IPS DF 6.9 (cell line): Measurements from ENCODE around the gene EN2.
"Not testable (repeated sequence)": the region's sequence is repeated elsewhere in the genome, so short reads cannot be mapped to it uniquely, and the experiment has no call there.

Source experiments
- DNase-seq: peaks from one replicate; pipeline ENCODE4 v3.0.0-alpha.2; 2013; ENCODE audit warnings: low read depth, low spot score
- H3K27ac ChIP-seq: one replicate; pipeline ENCODE4 v1.5.1; 2013; ENCODE audit warnings: low read length, control low read depth
- H3K27me3 ChIP-seq: 2 replicates; pipeline ENCODE4 v1.6.1; 2013; ENCODE audit warnings: mild to moderate bottlenecking, low read length; ENCODE audit not compliant: control insufficient read depth, insufficient read depth
- H3K36me3 ChIP-seq: 2 replicates; pipeline ENCODE4 v1.6.1; 2013; ENCODE audit warnings: low read length; ENCODE audit not compliant: control insufficient read depth, insufficient read depth
- H3K4me1 ChIP-seq: 2 replicates; pipeline ENCODE4 v1.6.1; 2013; ENCODE audit warnings: low read length; ENCODE audit not compliant: control insufficient read depth, insufficient read depth
- H3K4me3 ChIP-seq: 2 replicates; pipeline ENCODE4 v1.5.1; 2013; ENCODE audit warnings: mild to moderate bottlenecking, low read length
- H3K9me3 ChIP-seq: 2 replicates; pipeline ENCODE4 v1.6.1; 2013; ENCODE audit warnings: low read length, inconsistent platforms; ENCODE audit not compliant: control insufficient read depth, insufficient read depth
- WGBS: extraction: QIAGEN DNeasy Blood & Tissue Kit; methylation state at CpG from one replicate; pipeline ENCODE4 v1.1.7; 2013; ENCODE audit warnings: mixed read lengths, missing lambda C conversion rate; ENCODE audit not compliant: insufficient read length, insufficient coverage; 5-methylcytosine and 5-hydroxymethylcytosine counted together

The EN2 gene

DNA sequence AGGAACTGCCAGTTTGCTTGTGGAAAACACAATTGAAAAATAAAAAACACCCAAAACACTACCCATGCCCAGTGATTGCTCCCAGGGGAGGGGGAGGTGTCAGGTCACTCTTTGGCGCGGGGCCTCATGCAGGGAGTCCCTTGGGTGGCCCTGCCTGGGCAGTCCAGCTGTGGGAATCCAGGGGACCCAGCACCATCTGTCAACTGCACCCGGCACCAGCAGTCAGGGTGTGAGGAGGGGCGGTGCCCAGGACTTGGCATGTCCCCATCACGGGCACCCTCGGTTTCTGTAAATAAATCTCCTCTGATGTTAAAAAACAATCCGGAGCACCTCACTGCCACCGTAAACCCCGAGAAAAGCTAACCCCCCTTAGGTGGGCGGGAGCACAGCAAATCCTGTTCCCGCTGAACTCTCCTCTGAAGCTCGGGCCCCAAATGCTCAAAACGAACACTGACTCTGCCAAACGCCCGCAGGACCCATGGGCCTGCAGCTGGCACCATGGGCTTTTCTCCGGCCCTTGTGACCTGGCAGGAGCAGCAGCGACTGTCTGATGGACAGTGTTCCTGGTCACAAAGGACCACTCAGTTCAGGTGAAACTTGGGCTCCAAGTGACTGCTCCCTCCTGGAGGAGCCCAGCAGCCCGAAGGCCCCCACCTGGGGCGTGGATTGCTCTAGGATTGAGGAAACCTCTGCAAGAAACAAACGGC, 18.5 kb upstream of the EN2 start:
- no peak overlapping the region for H3K4me3 ChIP-seq
- H3K4me1 ChIP-seq, result no peaks in the 10 kb centered on the region
- H3K36me3 ChIP-seq, result no peaks in the 10 kb centered on the region
- no peaks in the 10 kb centered on the region for H3K9me3 ChIP-seq
- peaks cover 5% of the 10 kb centered on the region; the same call in 1 of the 2 replicates for H3K27me3 ChIP-seq
- no CpG with 5 or more reads among the region's 20 CpGs for WGBS
- H3K27ac ChIP-seq, result no peak overlapping the region
- DNase-seq, result no peak

DNA sequence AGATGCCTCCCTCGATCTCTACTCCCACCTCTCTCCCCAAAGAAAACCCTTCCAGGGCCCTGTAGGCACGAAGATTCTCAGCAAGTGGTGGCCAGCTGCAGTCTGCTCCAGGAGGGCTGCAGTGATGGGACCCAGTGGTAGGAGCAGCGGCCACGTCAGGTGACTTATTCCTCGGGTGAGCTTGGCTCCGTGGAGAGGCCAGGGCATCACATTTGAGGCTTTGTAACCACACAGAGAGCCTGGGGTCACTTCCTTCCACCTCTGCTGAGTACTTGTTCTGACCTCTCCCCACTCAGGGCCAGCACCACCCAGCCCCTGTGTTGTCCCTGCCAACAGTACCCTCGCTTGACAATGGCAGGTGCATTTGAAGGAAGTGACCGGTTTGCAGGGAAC, 17.9 kb upstream of the EN2 start:
- Histone ChIP-seq H3K4me3 (no peak overlapping the region), H3K27me3 (peaks cover 6% of the 10 kb centered on the region; the same call in 1 of the 2 replicates), H3K36me3 (no peaks in the 10 kb centered on the region), H3K4me1 (no peaks in the 10 kb centered on the region), H3K9me3 (no peaks in the 10 kb centered on the region), H3K27ac (no peak overlapping the region)
- DNase-seq, result no peak
- WGBS, result no CpG with 5 or more reads among the region's 8 CpGs

- H3K9me3 ChIP-seq, result no peaks in the 10 kb centered on the region
- no peak overlapping the region for H3K27ac ChIP-seq
- DNase-seq, result no peak
- H3K36me3 ChIP-seq, result no peaks in the 10 kb centered on the region
- no CpG with 5 or more reads among the region's 6 CpGs for WGBS
- no peak overlapping the region for H3K4me3 ChIP-seq
- H3K27me3 ChIP-seq, result peaks cover 12% of the 10 kb centered on the region; the same call in 1 of the 2 replicates
- H3K4me1 ChIP-seq, result no peaks in the 10 kb centered on the region; the same call in 1 of the 2 replicates
Observed at GRCh38 chr7:155441856-155442255, 16.1 kb upstream of the EN2 start.

DNA sequence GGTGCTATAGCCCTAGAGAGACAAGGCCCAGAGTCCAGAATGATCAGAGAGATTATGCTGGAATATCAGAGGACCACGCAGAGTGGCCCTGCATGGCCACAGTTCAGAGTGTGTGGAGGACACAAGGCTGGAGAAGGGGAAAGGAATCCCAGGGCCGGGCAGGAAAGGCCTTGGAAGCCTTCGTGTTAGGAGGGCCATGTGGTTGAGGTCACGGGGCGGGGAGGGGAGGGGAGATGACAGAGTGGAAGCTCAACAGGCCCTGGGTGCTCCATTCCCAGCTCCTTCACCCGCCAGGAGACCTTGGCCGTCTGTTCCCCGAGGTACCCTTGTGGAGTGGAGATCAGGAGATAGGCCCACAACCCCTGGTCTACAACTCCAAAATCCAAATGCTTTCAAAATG, 13.2 kb upstream of the EN2 start:
- H3K4me1 ChIP-seq, result peaks cover 5% of the 10 kb centered on the region; the same call in 1 of the 2 replicates
- no CpG with 5 or more reads among the region's 8 CpGs for WGBS
- no peak overlapping the region for H3K27ac ChIP-seq
- H3K9me3 ChIP-seq, result no peaks in the 10 kb centered on the region
- no peak for DNase-seq
- H3K36me3 ChIP-seq, result no peaks in the 10 kb centered on the region
- H3K27me3 ChIP-seq, result peaks cover 36% of the 10 kb centered on the region
- no peak overlapping the region for H3K4me3 ChIP-seq

GRCh38 chr7:155445606-155446005, 12.3 kb upstream of the EN2 start:
- not testable (repeated sequence) for H3K27ac ChIP-seq, H3K36me3 ChIP-seq, H3K9me3 ChIP-seq, H3K4me1 ChIP-seq, DNase-seq, H3K4me3 ChIP-seq
- peaks cover 44% of the 10 kb centered on the region for H3K27me3 ChIP-seq
- WGBS, result no CpG with 5 or more reads among the region's 9 CpGs

- H3K36me3 ChIP-seq, result no peaks in the 10 kb centered on the region
- no peak overlapping the region for H3K4me3 ChIP-seq
- peaks cover 63% of the 10 kb centered on the region for H3K27me3 ChIP-seq
- no peak overlapping the region for H3K27ac ChIP-seq
- H3K9me3 ChIP-seq, result no peaks in the 10 kb centered on the region
- no peak for DNase-seq
- no CpG with 5 or more reads among the region's 2 CpGs for WGBS
- H3K4me1 ChIP-seq, result peaks cover 5% of the 10 kb centered on the region; the same call in 1 of the 2 replicates
Observed at GRCh38 chr7:155447603-155448002, 10.3 kb upstream of the EN2 start.

DNA sequence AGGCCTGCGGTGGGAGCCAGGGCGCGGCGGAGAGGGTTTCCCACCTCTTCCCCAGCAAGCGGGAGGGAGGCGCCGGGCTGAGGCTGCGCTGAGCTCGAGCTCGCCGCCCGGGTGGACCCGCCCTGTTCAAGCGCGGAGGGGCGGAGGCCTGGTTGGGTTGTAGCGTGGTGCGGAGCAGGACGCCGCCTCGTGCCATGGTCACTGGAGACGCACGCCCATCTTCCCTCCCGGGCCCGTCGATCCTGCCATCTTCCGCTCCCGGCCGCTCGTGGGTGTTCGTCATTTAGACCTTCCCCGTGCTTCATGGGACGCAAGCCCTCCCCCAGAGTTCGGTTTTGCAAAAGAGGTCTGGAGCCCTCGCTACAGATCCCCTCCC, 9.3 kb upstream of the EN2 start:
- no peaks in the 10 kb centered on the region for H3K9me3 ChIP-seq
- H3K4me1 ChIP-seq, result peaks cover 6% of the 10 kb centered on the region
- WGBS, result no CpG with 5 or more reads among the region's 35 CpGs
- no peak overlapping the region for H3K27ac ChIP-seq
- H3K27me3 ChIP-seq, result peaks cover 71% of the 10 kb centered on the region
- H3K4me3 ChIP-seq, result peak overlapping the region; percentile 1; the same call in 1 of the 2 replicates
- H3K36me3 ChIP-seq, result no peaks in the 10 kb centered on the region
- DNase-seq, result no peak

DNA sequence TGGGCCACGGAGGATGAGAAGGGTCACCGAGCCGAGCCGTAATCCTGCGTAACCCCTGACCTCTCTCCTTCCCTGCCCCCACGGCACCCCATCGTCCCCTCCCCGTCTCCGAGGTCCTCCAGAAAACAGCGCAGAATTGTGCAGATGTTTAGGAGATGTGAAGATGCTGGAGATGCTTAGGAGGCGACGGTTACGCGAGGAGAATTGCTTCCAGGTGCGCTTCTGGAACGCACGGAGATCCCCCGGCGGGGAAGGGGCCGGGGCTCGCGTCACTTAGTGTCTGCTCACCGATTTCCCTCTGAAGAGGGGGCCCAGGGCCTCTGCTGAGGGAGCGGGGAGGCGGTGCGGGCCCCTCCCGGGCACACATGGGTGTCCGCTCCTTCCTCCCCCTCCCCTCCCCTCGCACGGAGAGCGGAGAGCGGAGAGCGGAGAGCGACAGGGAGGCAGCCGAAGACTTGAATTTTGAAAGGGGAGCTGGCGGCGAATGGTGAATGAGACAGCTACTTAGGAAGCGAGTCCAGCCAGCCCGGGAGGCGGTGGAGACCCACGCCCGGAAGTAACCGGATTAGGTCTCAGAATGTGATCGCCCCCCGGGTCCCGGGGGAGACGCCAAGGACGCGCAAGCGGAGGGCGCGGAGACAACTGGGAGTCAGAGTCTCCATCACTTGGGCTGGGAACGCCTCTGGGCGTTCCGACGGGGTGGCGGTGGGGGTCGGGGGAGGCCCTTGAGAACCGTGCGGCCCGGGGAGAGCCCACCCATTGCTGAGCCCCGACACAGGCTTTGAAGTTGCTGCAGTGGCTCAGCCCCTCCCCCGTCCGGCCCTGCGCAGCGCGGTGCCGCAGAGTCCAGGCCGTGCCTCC, 8.7 kb upstream of the EN2 start:
- no peak for DNase-seq
- H3K27me3 ChIP-seq, result peaks cover 75% of the 10 kb centered on the region

GRCh38 chr7:155449869-155450557, 7.9 kb upstream of the EN2 start:
- no peak for DNase-seq
- H3K27me3 ChIP-seq, result peaks cover 82% of the 10 kb centered on the region
- H3K9me3 ChIP-seq, result no peaks in the 10 kb centered on the region
- WGBS, result no CpG with 5 or more reads among the region's 52 CpGs
- H3K4me1 ChIP-seq, result peaks cover 6% of the 10 kb centered on the region
- no peaks in the 10 kb centered on the region for H3K36me3 ChIP-seq
- no peak overlapping the region for H3K4me3 ChIP-seq
- H3K27ac ChIP-seq, result no peak overlapping the region

More for the DNA sequence above, 8.7 kb upstream of the EN2 start:
- Histone ChIP-seq H3K27ac (no peak overlapping the region), H3K4me3 (peak overlapping the region; percentile 1; the same call in 1 of the 2 replicates), H3K9me3 (no peaks in the 10 kb centered on the region), H3K36me3 (no peaks in the 10 kb centered on the region), H3K4me1 (peaks cover 6% of the 10 kb centered on the region)
- WGBS, result no CpG with 5 or more reads among the region's 69 CpGs

GRCh38 chr7:155450558-155450969, 7.4 kb upstream of the EN2 start:
- Histone ChIP-seq H3K4me1 (peaks cover 6% of the 10 kb centered on the region), H3K36me3 (no peaks in the 10 kb centered on the region), H3K27me3 (peaks cover 83% of the 10 kb centered on the region), H3K4me3 (no peak overlapping the region), H3K27ac (no peak overlapping the region), H3K9me3 (no peaks in the 10 kb centered on the region)
- whole genome bisulfite sequencing, result no CpG with 5 or more reads among the region's 24 CpGs
- DNase-seq, result no peak
